ENCODE results near the gene LAPTM4A.

The LAPTM4A gene

DNA sequence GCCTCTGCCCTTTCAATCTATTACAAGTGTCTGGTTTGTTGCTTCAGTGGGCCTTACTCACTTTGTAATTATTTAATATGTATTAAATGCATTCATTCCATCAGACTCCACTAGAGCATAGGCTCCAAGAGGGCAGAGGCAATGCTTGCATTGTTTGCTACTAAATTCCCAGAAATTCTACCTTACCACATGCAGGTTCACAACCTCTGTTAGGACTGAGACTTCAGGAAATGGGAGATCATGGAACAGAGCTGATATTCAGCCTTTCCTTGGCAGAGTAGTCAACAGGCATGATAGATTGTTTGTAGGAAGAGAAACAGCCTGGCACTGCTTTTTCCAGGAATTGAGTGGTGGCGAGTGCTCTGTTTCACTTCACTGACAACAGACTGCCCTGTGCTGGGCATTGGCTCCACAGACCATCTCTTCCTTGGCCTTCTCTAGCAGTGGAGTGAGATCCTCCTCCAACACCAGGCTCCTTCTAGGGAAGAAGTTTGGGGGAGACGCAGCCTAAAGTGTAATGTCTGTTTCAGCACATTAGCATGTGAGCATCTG lies 32.8 kb downstream of the LAPTM4A start:
- no peak overlapping the region for H2AFZ ChIP-seq
- TF ChIP-seq, protein P1, sequence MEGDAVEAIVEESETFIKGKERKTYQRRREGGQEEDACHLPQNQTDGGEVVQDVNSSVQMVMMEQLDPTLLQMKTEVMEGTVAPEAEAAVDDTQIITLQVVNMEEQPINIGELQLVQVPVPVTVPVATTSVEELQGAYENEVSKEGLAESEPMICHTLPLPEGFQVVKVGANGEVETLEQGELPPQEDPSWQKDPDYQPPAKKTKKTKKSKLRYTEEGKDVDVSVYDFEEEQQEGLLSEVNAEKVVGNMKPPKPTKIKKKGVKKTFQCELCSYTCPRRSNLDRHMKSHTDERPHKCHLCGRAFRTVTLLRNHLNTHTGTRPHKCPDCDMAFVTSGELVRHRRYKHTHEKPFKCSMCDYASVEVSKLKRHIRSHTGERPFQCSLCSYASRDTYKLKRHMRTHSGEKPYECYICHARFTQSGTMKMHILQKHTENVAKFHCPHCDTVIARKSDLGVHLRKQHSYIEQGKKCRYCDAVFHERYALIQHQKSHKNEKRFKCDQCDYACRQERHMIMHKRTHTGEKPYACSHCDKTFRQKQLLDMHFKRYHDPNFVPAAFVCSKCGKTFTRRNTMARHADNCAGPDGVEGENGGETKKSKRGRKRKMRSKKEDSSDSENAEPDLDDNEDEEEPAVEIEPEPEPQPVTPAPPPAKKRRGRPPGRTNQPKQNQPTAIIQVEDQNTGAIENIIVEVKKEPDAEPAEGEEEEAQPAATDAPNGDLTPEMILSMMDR (IDR thresholded peaks at IDR 0.05) = no peak
- no peak overlapping the region for H3K4me3 ChIP-seq (ENCODE audit: low read depth, low read length)
- H3K27me3 ChIP-seq (ENCODE audit: control insufficient read depth, insufficient read depth, low read length) = no peaks in the 10 kb centered on the region
- no peaks in the 10 kb centered on the region for H3K79me2 ChIP-seq
- H3K4me1 ChIP-seq = no peaks in the 10 kb centered on the region
- no peaks in the 10 kb centered on the region for H3K36me3 ChIP-seq (ENCODE audit: control insufficient read depth, insufficient read depth, low read length)
- no peak overlapping the region for H3K27ac ChIP-seq
- H3K9ac ChIP-seq = no peak overlapping the region
- no peaks in the 10 kb centered on the region for H3K9me3 ChIP-seq (ENCODE audit: control insufficient read depth, low read length)
- no peak overlapping the region for H3K4me2 ChIP-seq (ENCODE audit: low read length)

DNA sequence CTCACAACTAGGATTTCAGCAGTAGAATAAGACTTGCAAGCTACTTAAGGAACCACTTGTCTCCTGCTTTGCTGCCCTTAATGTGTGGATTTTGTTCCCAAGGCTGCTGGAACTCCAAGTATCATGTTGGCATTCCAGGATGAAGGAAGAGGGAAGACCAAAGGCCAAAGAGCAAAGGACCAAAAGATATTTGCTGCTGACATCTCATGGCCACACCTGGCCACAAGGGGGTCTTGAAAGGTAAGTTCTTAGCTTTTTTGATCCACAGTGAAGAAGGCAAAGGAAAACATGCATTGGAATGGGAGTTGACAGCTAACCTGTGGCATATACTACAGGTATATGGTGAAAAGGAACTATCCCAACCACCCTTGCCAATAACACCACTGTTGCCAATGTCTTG lies 35.1 kb downstream of the LAPTM4A start:
- Histone ChIP-seq H3K9me3 (ENCODE audit: control insufficient read depth, low read length) (no peaks in the 10 kb centered on the region), H3K79me2 (no peaks in the 10 kb centered on the region), H3K27ac (no peak overlapping the region), H3K4me1 (no peaks in the 10 kb centered on the region), H3K36me3 (ENCODE audit: control insufficient read depth, insufficient read depth, low read length) (no peaks in the 10 kb centered on the region), H2AFZ (no peak overlapping the region), H3K4me2 (ENCODE audit: low read length) (no peak overlapping the region), H3K9ac (no peak overlapping the region), H3K4me3 (ENCODE audit: low read depth, low read length) (no peak overlapping the region), H3K27me3 (ENCODE audit: control insufficient read depth, insufficient read depth, low read length) (no peaks in the 10 kb centered on the region)
- TF ChIP-seq, protein P1 (IDR thresholded peaks at IDR 0.05) = no peak

DNA sequence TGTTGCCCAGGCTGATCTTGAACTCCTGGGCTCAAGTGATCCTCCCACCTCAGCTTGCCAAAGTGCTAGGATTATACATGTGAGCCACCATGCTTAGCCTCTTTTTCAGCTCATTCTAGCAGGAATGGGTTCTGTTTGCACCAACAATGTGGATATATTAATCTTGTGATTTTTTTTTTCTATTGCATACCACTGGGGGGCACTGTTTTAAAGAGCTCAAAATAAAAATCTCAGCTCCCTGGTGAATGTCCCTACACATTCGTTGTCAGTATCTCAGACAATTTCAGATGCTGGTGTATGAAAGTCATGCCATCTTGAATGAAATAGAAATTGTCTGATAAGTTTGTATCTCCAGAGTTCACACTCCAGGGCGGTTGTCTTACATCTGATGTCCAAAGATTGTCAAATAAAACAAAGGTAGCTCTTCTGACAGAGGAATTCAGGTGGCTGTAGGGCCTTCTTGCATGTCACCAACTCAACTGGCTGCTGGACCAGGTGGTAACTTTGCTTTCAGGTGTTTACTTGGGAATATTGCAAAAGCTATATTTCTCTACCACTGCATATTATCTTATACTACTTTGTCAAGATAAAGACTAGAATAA lies 35.8 kb downstream of the LAPTM4A start:
- H3K27ac ChIP-seq = no peak overlapping the region
- no peak overlapping the region for H3K4me3 ChIP-seq (ENCODE audit: low read depth, low read length)
- no peaks in the 10 kb centered on the region for H3K79me2 ChIP-seq
- H3K4me2 ChIP-seq (ENCODE audit: low read length) = no peak overlapping the region
- H3K9me3 ChIP-seq (ENCODE audit: control insufficient read depth, low read length) = no peaks in the 10 kb centered on the region
- no peaks in the 10 kb centered on the region for H3K27me3 ChIP-seq (ENCODE audit: control insufficient read depth, insufficient read depth, low read length)
- no peak overlapping the region for H3K9ac ChIP-seq
- H3K36me3 ChIP-seq (ENCODE audit: control insufficient read depth, insufficient read depth, low read length) = no peaks in the 10 kb centered on the region
- TF ChIP-seq, protein P1 (IDR thresholded peaks at IDR 0.05) = peak; percentile 69
- H2AFZ ChIP-seq = no peak overlapping the region
- no peaks in the 10 kb centered on the region for H3K4me1 ChIP-seq

DNA sequence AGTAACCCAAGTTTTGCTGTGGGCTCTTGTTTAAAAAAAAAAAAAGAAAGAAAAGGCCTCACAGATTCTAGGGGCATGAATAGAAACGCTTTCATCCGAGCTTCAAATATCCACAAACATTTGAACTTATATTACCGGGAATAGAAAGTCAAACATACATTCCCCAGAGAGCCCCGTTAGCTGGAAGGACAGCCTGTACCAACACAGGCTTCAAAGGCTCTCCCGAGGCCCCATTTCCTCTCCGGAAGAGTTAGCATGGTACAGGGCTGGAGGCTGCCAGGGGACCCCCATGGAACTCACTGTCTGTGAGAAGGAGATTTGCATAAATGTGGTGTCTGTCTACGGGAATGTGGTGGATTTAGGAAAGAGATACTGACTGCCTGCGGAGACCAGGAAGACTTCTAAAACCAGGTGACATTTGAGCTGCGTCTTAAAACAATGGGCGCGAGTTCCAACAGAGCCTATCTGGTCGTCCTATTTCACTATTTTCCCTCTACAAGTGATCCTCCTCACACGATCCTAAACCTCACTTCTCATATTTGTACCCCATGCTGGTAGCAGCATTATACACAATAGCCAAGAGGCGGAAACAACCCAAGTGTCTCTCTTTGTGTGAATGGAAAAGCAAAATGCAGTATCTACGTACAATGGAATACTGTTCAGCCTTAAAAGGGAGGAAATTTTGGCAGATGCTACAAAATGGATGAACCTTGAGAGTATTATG lies 38.1 kb downstream of the LAPTM4A start:
- Histone ChIP-seq H3K9me3 (ENCODE audit: control insufficient read depth, low read length) (no peaks in the 10 kb centered on the region), H3K36me3 (ENCODE audit: control insufficient read depth, insufficient read depth, low read length) (no peaks in the 10 kb centered on the region), H2AFZ (peak overlapping the region; percentile 84), H3K4me1 (no peaks in the 10 kb centered on the region), H3K4me2 (ENCODE audit: low read length) (peak overlapping the region; percentile 34), H3K9ac (no peak overlapping the region), H3K27ac (no peak overlapping the region), H3K4me3 (ENCODE audit: low read depth, low read length) (peak overlapping the region; percentile 30), H3K79me2 (no peaks in the 10 kb centered on the region), H3K27me3 (ENCODE audit: control insufficient read depth, insufficient read depth, low read length) (no peaks in the 10 kb centered on the region)
- TF ChIP-seq, protein P1 (IDR thresholded peaks at IDR 0.05) = no peak

Data from parathyroid adenoma (tissue), 2 donors.